HepG2 (cell line): ENCODE results near the gene RBM12. TPM values are rescaled to one million over a fixed set of nuclear protein-coding genes. Genes with fewer than 3 reads are reported as not detected.

Source experiments
- ATAC-seq: fragments of 200-7000 bp; cut with Tn5 transposase; 3 replicates; pipeline ENCODE4 v1.9.1; 2020; ENCODE audit warnings: mild to moderate bottlenecking, moderate library complexity
- BruUV-seq: library from RNA; stranded (reverse); fragments of 400-500 nt; replicated peaks from 2 replicates; lab custom pipeline; 2021; lab: Mats Ljungman, UMichigan
- CTCF ChIA-PET: fragments of 300-600 bp; formaldehyde crosslinking; extraction: SDS; loops from one replicate; lab custom pipeline; 2021; ENCODE audit warnings: low total read pairs, inconsistent platforms, low intra/inter-chr PET ratio; lab: Yijun Ruan, JAX
- POLR2A ChIA-PET: fragments of 350-600 bp; sonication (Branson Sonifier 250); formaldehyde crosslinking; loops from one replicate; lab custom pipeline; 2020; ENCODE audit warnings: antibody characterized with exemption, inconsistent platforms; lab: Yijun Ruan, JAX
- DNase-seq: peaks from one replicate; pipeline ENCODE4 v3.0.0-alpha.2; 2015; ENCODE audit warnings: low spot score
- FAIRE-seq: peaks from 3 replicates; lab custom pipeline; 2011; peaks lifted over from hg19 to GRCh38; lab: Jason Lieb, UNC
- H2AFZ ChIP-seq: one replicate; pipeline ENCODE4 v1.6.1; 2011; ENCODE audit warnings: low read length, inconsistent platforms
- H3K27ac ChIP-seq: fragments of 300-600 bp; 3 replicates; pipeline ENCODE4 v1.8.0; 2011; ENCODE audit warnings: mixed run types, mild to moderate bottlenecking, mixed read lengths, low read length, inconsistent platforms; ENCODE audit not compliant: insufficient read depth; ENCODE audit errors: extremely low read length
- H3K27me3 ChIP-seq, 2 experiments: fragments of 200-600 bp in 1 of 2; 2 replicates in 1 of 2; 3 replicates in 1 of 2; pipeline versions ENCODE4 v1.6.0 to v1.8.0; 2011; ENCODE audit warnings: low read length in 2 of 2, mild to moderate bottlenecking in 2 of 2, moderate library complexity in 2 of 2, inconsistent platforms in 1 of 2; ENCODE audit not compliant: insufficient read depth in 2 of 2, control insufficient read depth in 1 of 2
- H3K36me3 ChIP-seq, 2 experiments: fragments of 200-600 bp in 1 of 2; replicated peaks in 1 of 2; 2 replicates in 1 of 2; 3 replicates in 1 of 2; pipeline versions ENCODE4 v1.5.1 to v1.8.0; 2011; ENCODE audit warnings: low read length in 2 of 2, inconsistent platforms in 1 of 2; ENCODE audit not compliant: insufficient read depth in 2 of 2, control insufficient read depth in 1 of 2
- H3K4me1 ChIP-seq: 2 replicates; pipeline ENCODE4 v1.5.1; 2012; ENCODE audit warnings: low read length, inconsistent platforms; ENCODE audit not compliant: insufficient read depth
- H3K4me2 ChIP-seq: 2 replicates; pipeline ENCODE4 v1.6.0; 2011; ENCODE audit warnings: low read depth, low read length, inconsistent platforms
- H3K4me3 ChIP-seq, 3 experiments: fragments of 200-600 bp in 1 of 3; sonication (generic), shearing (Covaris generic) in 1 of 3; replicated peaks in 1 of 3; 2 replicates each; pipeline ENCODE4 v1.5.1; 2011 to 2016; ENCODE audit warnings: low read length in 3 of 3, inconsistent platforms in 2 of 3, low read depth in 2 of 3, mild to moderate bottlenecking in 2 of 3, control low read depth in 1 of 3, mixed read lengths in 1 of 3; ENCODE audit not compliant: insufficient read depth in 1 of 3
- H3K79me2 ChIP-seq: one replicate; pipeline ENCODE4 v1.6.1; 2011; ENCODE audit warnings: low read length, inconsistent platforms; ENCODE audit not compliant: insufficient read depth
- H3K9ac ChIP-seq: 2 replicates; pipeline ENCODE4 v1.6.0; 2011; ENCODE audit warnings: mild to moderate bottlenecking, low read depth, low read length, inconsistent platforms; ENCODE audit not compliant: insufficient read depth
- H3K9me3 ChIP-seq: 2 replicates; pipeline ENCODE4 v1.5.1; 2012; ENCODE audit warnings: mild to moderate bottlenecking, low read length
- H4K20me1 ChIP-seq: 2 replicates; pipeline ENCODE4 v1.6.0; 2011; ENCODE audit warnings: inconsistent platforms, mild to moderate bottlenecking, low read length, moderate library complexity; ENCODE audit not compliant: insufficient read depth
- MTA1 ChIP-seq: sonication (generic); formaldehyde crosslinking; IDR thresholded peaks from 2 replicates; pipeline ENCODE4 v1.4.0; 2020; ENCODE audit warnings: missing genetic modification reagents, mild to moderate bottlenecking, borderline replicate concordance
- PAF1 ChIP-seq: IDR thresholded peaks from 2 replicates; pipeline ENCODE4 v1.6.1; 2016; ENCODE audit warnings: missing genetic modification reagents, missing compliant biosample characterization
- RBM22 ChIP-seq: fragments of 200-400 bp; formaldehyde crosslinking; optimal IDR thresholded peaks from 2 replicates; pipeline ENCODE3; 2017; ENCODE audit warnings: mild to moderate bottlenecking, low read length, moderate library complexity
- RORA ChIP-seq: sonication (generic); formaldehyde crosslinking; IDR thresholded peaks from 2 replicates; pipeline ENCODE4 v1.5.0; 2020; ENCODE audit warnings: mild to moderate bottlenecking, missing genetic modification reagents, moderate library complexity
- ZBTB26 ChIP-seq: IDR thresholded peaks from 2 replicates; pipeline ENCODE4 v1.6.1; 2016; ENCODE audit warnings: missing compliant biosample characterization, missing genetic modification reagents, borderline replicate concordance
- WGBS: methylation state at CpG from one replicate; pipeline ENCODE4 v1.1.6; 2017; ENCODE audit warnings: low lambda C conversion rate; 5-methylcytosine and 5-hydroxymethylcytosine counted together
- in situ Hi-C: cut with HindIII; loops from 2 replicates; pipeline ENCODE4 v1.10.0; 2017; ENCODE audit warnings: low pct_unique_long_range_greater_than_20kb; ENCODE audit not compliant: extremely low pct_ligation_motif_present
- intact Hi-C: fragments of 100-400 bp; cut with micrococcal nuclease; formaldehyde crosslinking; loops from one replicate; pipeline ENCODE4 v1.10.0; 2022; ENCODE audit not compliant: unreplicated experiment
- polyA plus RNA-seq, 8 experiments: library from polyadenylated mRNA; depleted of rRNA in 3 of 8; stranded (reverse) in 7 of 8; unstranded in 1 of 8; fragments of >200 nt; fragmentation: Illumina TruSeq in 4 of 8; extraction: Trizol in 4 of 8; gene quantifications; 2 replicates each; pipeline versions ENCODE4 v1.2.1 to v1.2.3, GENCODE V29; 2011 to 2016; ENCODE audit warnings: low read depth in 4 of 8, missing spikeins in 1 of 8, mixed read lengths in 1 of 8; ENCODE audit not compliant: insufficient read depth in 1 of 8
- total RNA-seq, 5 experiments: library from RNA; depleted of rRNA; stranded (reverse); fragments of >200 nt; fragmentation: Illumina TruSeq; extraction: Trizol; gene quantifications; 2 replicates each; pipeline ENCODE4 v1.2.3, GENCODE V29; 2016; ENCODE audit warnings: low read depth in 1 of 5
- TF ChIP-seq, protein P1 (sequence below): sonication (generic); formaldehyde crosslinking; IDR thresholded peaks from 2 replicates; pipeline ENCODE4 v1.5.0; 2020; ENCODE audit warnings: missing genetic modification reagents, mild to moderate bottlenecking, borderline replicate concordance

The RBM12 gene
- total and polyA plus RNA-seq, 2 of the 13 experiments (the other 11 are each of a cell fraction or from before 2014, with no cell fraction given), result 97.9 to 104 TPM

DNA sequence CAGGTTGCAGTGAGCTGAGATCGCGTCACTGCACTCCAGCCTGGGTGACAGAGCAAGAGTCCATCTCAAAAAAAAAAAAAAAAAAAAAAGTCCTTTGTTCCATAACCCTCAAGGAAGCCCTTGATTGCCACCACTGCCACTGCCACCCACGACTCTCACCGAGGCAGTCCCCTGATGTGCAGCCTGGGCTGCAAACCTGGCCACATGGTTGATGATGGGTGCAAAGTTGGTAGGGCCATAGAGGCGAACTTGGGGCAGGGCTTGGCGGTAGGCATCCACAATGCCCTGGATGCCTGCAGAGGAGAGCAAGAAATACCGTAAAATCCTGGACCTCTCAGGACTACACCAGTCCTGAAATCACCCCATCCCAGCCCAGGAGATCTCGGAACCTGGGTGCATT is 37.6 kb downstream of the RBM12 start:
- intact Hi-C loops, result no loop called here
- no peak overlapping the region for H3K9ac ChIP-seq
- no peak overlapping the region for H3K4me2 ChIP-seq
- TF ChIP-seq PAF1 (CRISPR knock-in tag) (peak; percentile 42; the same call in 1 of the 2 replicates), ZBTB26 (CRISPR knock-in tag) (no peak), RBM22 (peak; percentile 60), MTA1 (CRISPR knock-in tag) (0 out of 2 replicates have a peak, but pooled peaks have one; percentile 4), RORA (CRISPR knock-in tag) (no peak)
- TF ChIP-seq, protein P1, sequence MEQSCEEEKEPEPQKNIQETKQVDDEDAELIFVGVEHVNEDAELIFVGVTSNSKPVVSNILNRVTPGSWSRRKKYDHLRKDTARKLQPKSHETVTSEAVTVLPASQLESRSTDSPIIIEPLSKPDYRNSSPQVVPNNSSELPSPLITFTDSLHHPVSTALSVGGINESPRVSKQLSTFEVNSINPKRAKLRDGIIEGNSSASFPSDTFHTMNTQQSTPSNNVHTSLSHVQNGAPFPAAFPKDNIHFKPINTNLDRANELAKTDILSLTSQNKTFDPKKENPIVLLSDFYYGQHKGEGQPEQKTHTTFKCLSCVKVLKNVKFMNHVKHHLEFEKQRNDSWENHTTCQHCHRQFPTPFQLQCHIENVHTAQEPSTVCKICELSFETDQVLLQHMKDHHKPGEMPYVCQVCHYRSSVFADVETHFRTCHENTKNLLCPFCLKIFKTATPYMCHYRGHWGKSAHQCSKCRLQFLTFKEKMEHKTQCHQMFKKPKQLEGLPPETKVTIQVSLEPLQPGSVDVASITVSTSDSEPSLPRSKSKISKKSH (CRISPR knock-in tag), result 0 out of 2 replicates have a peak, but pooled peaks have one; percentile 9
- TF ChIP-seq, all 625 proteins: peak for 4
- peaks cover 14% of the 10 kb centered on the region for H3K4me1 ChIP-seq
- H3K36me3 ChIP-seq, result peaks cover 50 to 65% of the 10 kb centered on the region in 2 experiments
- DNase-seq, result no peak
- no peaks in the 10 kb centered on the region for H3K27me3 ChIP-seq
- ChIA-PET POLR2A (no interaction called here), CTCF (no interaction called here)
- H3K79me2 ChIP-seq, result peaks cover 3% of the 10 kb centered on the region
- FAIRE-seq, result no peak
- no TSS peak for BruUV-seq
- no peak for ATAC-seq
- peaks cover 16% of the 10 kb centered on the region; the same call in 1 of the 2 replicates for H4K20me1 ChIP-seq
- 95% methylated on average over 8 of the region's 8 CpGs for WGBS
- H3K4me3 ChIP-seq, result no peak overlapping the region
- in situ Hi-C loops, result no loop called here
- no peak overlapping the region for H3K27ac ChIP-seq
- no peaks in the 10 kb centered on the region for H3K9me3 ChIP-seq
- no peak overlapping the region for H2AFZ ChIP-seq
